ENCODE data around the gene TNPO1.

DNA sequence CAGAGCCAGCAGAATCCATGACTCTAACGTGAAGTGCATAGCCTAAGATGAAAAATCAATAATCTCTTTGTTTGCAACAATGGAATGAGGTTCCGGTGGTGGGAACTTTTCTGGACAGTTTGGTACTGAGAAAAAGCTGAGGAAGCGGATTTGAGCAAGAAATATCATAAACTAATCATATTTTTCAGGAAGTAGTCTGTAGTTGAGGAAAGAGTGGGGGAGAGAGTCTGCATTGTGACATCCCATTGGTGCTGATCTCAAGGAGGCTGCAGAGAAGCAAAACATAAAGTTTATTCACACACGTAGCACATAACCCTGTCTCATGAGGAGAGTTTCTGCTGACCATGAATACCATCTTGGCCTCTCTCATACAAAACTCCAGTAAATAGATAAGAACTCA is 123.6 kb downstream of the TNPO1 start:
- TF ChIP-seq, protein P1, sequence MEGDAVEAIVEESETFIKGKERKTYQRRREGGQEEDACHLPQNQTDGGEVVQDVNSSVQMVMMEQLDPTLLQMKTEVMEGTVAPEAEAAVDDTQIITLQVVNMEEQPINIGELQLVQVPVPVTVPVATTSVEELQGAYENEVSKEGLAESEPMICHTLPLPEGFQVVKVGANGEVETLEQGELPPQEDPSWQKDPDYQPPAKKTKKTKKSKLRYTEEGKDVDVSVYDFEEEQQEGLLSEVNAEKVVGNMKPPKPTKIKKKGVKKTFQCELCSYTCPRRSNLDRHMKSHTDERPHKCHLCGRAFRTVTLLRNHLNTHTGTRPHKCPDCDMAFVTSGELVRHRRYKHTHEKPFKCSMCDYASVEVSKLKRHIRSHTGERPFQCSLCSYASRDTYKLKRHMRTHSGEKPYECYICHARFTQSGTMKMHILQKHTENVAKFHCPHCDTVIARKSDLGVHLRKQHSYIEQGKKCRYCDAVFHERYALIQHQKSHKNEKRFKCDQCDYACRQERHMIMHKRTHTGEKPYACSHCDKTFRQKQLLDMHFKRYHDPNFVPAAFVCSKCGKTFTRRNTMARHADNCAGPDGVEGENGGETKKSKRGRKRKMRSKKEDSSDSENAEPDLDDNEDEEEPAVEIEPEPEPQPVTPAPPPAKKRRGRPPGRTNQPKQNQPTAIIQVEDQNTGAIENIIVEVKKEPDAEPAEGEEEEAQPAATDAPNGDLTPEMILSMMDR (IDR thresholded peaks at IDR 0.05; ENCODE audit: poor library complexity) = no peak
- TF ChIP-seq EZH2phosphoT487 (IDR thresholded peaks at IDR 0.05; ENCODE audit: low read depth, severe bottlenecking, unreplicated experiment) = no peak
- TF ChIP-seq EZH2 (IDR thresholded peaks at IDR 0.05; ENCODE audit: borderline replicate concordance) = no peak
